ENCODE measurements around the gene ATP2B3. TPM values are rescaled to one million over a fixed set of nuclear protein-coding genes. Genes with fewer than 3 reads are reported as not detected.

The ATP2B3 gene
- polyA plus RNA-seq, 1 donor from 2014 or later = not detected

DNA sequence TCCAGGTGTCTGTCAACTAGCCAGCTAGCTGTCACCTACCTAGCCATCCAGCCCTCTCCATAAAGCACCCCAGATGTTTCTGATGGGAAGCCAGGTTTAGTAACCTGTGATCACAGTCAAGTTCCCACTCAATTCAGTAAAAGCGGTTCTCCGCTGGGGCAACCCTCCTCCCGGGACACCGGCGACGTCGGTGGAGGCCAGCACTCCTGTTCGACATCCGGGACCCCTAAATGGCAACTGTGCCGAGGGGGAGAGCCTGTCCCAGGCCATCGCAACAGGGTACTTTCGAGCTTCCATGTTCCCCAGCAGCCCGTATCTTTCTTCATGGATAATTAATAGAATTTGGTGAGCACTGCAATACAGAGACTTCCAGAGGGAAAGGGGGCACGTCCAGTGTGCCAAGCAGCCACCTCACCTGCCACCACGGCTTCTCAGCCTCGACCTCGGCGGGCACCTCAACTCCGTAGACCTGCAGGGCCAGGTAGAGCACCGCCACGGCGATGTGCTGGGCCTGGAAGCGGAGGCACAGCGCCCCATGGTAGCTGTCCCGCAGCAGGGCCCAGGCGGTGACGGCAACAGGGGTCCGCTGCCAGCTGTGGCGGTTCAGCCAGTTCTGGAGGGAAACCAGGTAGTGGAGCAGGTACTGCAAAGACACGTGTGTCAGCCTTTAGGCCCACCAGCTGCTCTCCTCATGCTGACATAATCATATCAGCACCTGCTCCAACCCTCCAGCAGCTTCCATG is 74.8 kb downstream of the ATP2B3 start:
- H3K27ac Mint-ChIP-seq = peak overlapping the region in 2 of 3 donors; percentile 18 to 81
- H3K4me3 Mint-ChIP-seq = peak overlapping the region in 2 of 4 donors; percentile 45 to 49
- peaks cover 4% of the 10 kb centered on the region for H3K36me3 Mint-ChIP-seq

DNA sequence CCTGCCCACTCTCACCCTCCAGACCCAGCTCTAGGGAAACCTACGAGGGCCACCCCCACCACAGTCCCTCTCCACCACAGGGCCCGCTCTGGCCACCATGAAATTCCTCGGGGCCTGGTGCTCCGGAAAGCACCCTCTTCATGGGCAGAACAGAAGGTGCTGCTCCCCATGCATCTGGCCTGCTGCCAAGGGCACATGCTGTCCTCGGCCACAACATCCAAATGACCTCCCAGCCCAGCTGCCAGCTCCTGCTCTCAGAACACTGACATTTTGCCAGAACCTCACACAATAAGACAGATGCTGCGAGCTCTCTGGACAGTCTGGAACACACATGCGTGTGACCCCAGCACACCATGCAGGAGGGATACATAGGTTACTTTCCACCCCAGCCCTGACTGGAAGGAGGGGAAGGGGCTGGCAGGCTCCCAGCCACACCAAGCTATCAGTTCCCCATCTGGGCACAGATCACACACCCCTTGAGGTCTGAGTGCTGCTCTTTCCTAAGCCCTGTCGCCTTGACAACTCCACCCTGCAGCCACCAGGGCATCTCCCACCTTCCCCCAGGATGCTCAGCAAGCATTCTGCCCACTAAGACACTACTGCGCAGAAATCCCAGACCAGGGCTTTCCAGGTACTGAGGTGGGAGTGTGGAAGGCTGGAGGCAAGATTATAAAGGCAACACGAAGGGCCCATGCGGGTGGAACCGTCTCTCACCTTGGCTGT is 75.7 kb downstream of the ATP2B3 start:
- peaks cover 10 to 32% (median 25%) of the 10 kb centered on the region in 3 donors for H3K4me1 Mint-ChIP-seq
- peaks cover 0 to 2% (median 0%) of the 10 kb centered on the region in 3 donors for H3K9me3 Mint-ChIP-seq
- peaks cover 4% of the 10 kb centered on the region for H3K36me3 Mint-ChIP-seq
- no peaks in the 10 kb centered on the region for H3K27me3 Mint-ChIP-seq
- H3K27ac Mint-ChIP-seq = peak overlapping the region in 1 of 3 donors; percentile 65
- H3K4me3 Mint-ChIP-seq = peak overlapping the region in 1 of 4 donors; percentile 18

More for the DNA sequence above, 74.8 kb downstream of the ATP2B3 start:
- H3K9me3 Mint-ChIP-seq = peaks cover 0 to 2% (median 0%) of the 10 kb centered on the region in 3 donors
- peaks cover 10 to 27% (median 24%) of the 10 kb centered on the region in 3 donors for H3K4me1 Mint-ChIP-seq
- no peaks in the 10 kb centered on the region for H3K27me3 Mint-ChIP-seq

DNA sequence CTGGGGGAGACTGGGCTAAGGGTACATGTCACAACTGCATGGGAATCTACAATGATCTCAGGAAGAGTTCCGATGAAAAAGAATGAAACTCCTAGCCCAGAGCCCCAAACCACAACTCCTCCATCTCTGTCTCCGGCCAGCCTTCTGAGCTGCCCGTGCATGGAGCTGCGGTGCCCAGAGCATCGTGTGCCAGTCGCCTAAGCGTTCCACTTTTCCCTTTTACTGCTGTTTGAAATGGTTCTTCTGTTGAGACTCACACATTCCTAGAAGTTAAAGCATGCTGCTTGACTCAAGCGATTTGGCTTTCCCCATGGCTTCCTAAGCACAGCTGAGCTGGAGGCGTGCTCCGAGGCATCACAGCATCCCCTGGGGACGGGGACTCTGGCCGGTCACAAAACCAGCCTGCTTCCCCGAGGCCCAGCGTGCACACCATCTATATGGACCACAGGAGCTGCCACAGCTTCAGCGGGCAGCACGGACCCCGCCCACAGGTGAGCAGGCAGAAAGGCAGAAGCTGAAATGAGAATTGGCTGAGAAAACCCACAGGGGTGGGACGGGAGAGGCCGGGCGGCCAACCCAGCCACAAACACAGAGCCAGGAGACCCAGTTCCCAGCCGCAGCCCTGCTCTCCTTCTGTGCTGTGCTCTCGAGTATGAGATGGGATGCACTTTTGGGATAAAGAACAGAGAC is 76.5 kb downstream of the ATP2B3 start:
- Mint-ChIP-seq H3K36me3 (peaks cover 4% of the 10 kb centered on the region), H3K27ac (no peak overlapping the region), H3K4me3 (no peak overlapping the region), H3K9me3 (peaks cover 0 to 2% (median 0%) of the 10 kb centered on the region in 3 donors), H3K4me1 (peaks cover 10 to 32% (median 25%) of the 10 kb centered on the region in 3 donors), H3K27me3 (no peaks in the 10 kb centered on the region)

DNA sequence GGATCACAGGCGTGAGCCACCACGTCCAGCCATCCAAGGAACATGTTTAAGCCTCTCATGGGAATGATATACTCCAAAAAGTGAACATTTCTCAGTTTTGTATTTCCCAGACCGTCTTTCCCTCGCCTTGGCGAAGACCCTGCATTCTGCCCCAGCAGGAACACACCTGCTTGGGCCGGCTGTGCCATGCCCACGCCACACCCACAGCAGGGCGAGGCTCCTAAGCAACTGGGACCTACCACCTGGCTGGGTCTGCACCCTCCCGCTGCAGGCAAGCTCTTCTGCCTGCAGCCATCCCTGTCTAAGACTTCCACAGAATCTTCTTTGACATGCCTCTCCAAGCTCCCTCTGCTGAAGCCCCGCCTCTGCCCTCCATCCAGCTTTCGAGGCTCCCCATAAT is 77.9 kb downstream of the ATP2B3 start:
- Mint-ChIP-seq H3K27ac (no peak overlapping the region), H3K4me1 (peaks cover 17 to 37% (median 32%) of the 10 kb centered on the region in 3 donors), H3K9me3 (peaks cover 0 to 2% (median 0%) of the 10 kb centered on the region in 3 donors), H3K36me3 (peaks cover 4% of the 10 kb centered on the region), H3K27me3 (no peaks in the 10 kb centered on the region), H3K4me3 (no peak overlapping the region)

DNA sequence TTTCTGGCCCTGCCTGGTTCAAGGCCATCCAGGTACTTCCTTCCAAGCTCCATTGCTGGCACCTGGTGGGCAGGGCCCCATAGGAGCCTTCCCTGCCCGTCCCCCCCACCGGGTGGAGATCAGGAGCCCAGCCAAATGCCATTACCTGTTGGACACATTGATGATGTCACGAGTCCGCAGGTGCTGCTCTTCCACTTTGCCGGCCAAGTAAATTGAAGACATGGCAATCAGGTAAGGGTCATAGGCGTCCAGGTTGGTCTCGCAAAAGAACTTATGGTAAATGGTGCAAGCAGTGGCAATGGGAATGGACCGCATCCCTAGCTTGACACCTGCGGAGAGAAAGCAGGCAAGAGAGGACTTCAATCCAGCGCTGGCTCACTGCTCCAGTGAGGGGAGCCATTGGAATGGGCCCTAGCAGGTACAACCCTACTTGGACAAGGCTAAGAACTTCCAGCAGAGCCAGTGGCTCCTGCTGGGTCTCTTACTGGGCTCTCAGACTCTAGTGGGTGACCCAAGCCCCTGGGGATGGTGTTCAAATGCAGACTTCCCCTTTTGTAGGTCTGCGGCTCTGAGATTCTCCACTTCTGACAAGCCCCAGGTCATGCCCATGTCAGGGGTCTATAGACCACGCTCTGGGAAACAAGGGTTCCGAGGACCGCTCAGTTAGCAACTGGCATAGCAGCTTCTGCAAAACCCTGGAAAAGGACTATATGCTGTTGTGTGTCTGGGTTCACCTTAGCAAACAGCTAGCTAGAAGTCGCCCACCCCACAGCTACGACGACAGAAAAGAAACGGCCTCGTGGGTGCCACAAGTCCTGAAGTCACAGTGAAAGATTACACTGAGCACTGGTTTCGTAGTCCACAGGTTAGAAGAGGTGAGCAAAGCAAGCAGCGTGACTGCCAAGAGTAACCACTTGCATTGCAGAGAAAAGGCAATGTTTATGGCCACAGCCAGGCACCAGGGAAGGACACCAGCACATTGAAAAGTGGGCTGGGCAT is 78.7 kb downstream of the ATP2B3 start:
- Mint-ChIP-seq H3K27me3 (no peaks in the 10 kb centered on the region), H3K27ac (peak overlapping the region in 2 of 3 donors; percentile 52 to 83), H3K9me3 (peaks cover 0 to 2% (median 0%) of the 10 kb centered on the region in 3 donors), H3K36me3 (peaks cover 4% of the 10 kb centered on the region), H3K4me1 (peaks cover 17 to 34% (median 32%) of the 10 kb centered on the region in 3 donors), H3K4me3 (peak overlapping the region; percentile 28 to 98 (median 92))

DNA sequence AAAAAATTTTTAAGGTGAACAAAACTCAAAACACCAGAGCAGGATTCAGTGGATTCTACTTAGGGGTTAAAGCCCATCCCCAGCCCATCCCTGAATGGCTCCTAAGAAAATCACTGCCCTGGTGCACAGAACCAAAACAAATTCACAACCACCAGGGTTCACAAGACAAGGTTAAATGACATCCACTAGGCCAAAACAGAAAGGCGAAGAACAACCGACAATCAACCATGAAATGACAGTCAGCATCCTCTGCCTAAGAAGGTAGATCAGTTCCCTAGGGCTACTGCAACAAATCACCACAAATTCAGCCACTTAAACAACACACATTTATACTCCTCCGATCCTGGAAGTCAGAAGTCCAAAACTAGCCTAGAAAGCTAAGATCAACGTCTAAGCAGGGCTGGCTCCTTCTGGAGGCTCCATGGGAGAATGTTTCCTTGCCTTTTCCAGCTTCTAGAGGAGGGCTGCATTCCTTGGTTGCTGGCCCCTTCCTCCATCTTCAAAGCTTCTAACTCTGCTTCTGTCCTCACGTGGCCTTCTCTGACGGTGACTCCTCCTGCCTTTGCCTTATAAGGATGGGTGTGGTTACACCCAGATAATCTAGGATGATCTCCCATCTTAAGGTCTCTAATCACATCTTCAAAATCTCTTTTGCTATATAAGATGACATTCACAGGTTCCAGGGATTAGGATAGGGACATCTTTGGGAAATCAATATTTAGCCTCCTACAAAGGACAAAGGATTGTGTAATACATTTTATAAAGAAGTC is 79.7 kb downstream of the ATP2B3 start:
- Mint-ChIP-seq H3K27me3 (no peaks in the 10 kb centered on the region), H3K4me3 (peak overlapping the region; percentile 91 to 98 (median 94)), H3K4me1 (peaks cover 17 to 30% (median 27%) of the 10 kb centered on the region in 3 donors), H3K9me3 (peaks cover 0 to 2% (median 0%) of the 10 kb centered on the region in 3 donors), H3K27ac (peak overlapping the region in 2 of 3 donors; percentile 52 to 83), H3K36me3 (peaks cover 4% of the 10 kb centered on the region)

DNA sequence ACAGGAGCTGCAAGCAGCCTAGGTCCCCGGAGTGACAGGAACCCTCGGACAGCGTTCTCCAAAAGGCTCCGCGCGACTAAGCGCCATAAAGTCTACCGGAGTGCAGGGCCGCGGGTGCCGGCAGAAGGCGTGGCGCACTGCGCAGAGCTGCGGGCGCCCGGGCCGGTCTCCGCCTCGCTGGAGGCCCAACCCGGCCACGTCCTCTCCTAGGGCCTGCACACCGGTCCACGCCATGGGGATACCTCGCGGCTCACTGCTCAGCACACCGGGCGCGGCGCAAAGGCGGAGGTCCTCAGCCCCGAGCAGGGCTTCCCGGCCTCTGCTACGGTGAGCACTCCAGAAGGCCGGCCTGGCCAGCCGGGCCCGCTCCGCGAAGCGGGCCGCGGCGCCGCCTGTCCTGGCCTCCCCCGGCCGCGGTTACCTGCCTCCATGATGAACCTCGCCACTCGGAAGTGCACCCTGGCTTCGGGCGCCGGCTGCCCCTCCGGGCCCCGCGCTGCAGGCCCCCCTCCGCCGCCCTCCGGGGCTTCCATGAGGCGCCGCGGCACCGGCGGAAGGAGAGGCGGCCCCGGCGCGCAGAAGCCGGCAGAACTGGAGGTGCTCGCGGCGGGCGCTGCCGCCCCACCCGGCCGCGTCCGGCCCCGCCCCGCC is 81.2 kb downstream of the ATP2B3 start, which contains the start of gene CCNQ:
Gene CCNQ (minus strand): TSS at position 599 of the 651 bp plus-strand sequence. CDS start 66 bp downstream, at position 533.
- Mint-ChIP-seq H3K36me3 (peaks cover 4% of the 10 kb centered on the region), H3K9me3 (peaks cover 0 to 2% (median 0%) of the 10 kb centered on the region in 3 donors), H3K4me3 (peak within 1 kb of the TSS; percentile 91 to 98 (median 94)), H3K4me1 (peaks cover 17 to 30% (median 27%) of the 10 kb centered on the region in 3 donors), H3K27me3 (peaks cover 2% of the 10 kb centered on the region), H3K27ac (peak within 1 kb of the TSS; percentile 59 to 86 (median 83))

DNA sequence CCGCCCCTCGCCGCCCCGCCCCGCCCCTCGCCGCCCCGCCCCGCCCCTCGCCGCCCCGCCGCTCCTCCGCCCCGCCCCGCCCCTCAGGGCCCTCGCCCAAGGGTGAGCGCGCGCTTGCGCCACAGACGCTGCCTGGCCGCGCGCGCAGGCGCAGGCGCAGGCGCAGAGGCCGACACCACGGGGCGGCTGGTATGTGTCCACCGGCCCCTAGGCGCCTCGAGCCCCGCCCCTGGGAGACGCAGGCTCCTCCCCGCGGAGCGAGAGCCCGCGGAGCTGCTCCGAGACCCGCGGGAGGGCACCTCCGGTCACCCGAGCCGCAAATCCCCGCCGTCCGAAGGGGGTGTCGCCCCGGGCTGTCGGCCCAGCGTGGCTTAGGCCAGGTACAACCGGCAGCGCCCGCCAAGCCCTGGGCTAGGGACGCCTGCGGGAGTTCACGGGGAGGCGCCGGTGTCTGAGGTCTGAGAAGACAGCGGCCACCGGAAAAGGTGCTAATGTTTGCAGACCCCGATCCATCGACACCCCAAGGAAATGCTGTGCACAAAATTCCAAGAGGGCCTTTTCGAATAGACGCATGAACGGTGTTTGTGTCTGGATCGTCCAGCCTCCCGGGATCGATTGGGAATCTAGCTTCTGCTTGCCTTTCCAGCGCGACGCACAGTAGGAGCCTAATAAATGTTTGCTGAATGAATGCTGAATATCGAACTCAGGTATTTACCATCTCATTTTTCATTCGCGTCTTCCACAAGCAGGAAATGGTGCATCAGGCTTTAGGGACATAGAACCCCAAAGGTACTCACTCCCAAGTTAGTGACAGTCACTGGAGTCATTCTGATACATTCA is 82.0 kb downstream of the ATP2B3 start:
- peaks cover 4% of the 10 kb centered on the region for H3K36me3 Mint-ChIP-seq
- H3K4me3 Mint-ChIP-seq = peak overlapping the region; percentile 76 to 97 (median 88)
- peaks cover 17 to 30% (median 28%) of the 10 kb centered on the region in 3 donors for H3K4me1 Mint-ChIP-seq
- H3K27ac Mint-ChIP-seq = peak overlapping the region in 2 of 3 donors; percentile 39 to 59
- H3K9me3 Mint-ChIP-seq = peaks cover 0 to 2% (median 0%) of the 10 kb centered on the region in 3 donors
- H3K27me3 Mint-ChIP-seq = peaks cover 2% of the 10 kb centered on the region

DNA sequence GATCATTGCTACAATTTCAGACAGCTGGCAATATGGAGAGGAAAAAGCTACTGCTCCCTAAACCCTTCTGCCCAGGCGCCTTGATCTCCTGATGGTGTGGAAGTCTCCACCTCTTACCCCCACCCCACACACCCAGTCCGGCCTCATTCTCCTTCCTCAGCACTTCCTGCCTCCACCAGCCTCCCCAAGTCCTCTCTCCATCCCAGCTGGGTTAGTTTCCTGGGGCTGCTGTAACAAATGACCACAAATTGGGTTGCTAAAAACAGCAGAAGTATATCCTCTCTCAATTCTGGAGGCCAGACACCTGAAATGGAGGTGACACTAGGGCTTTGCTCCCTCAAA is 82.6 kb downstream of the ATP2B3 start:
- H3K36me3 Mint-ChIP-seq = peaks cover 4% of the 10 kb centered on the region
- H3K4me3 Mint-ChIP-seq = peak overlapping the region; percentile 76 to 97 (median 88)
- H3K9me3 Mint-ChIP-seq = peaks cover 0 to 2% (median 0%) of the 10 kb centered on the region in 3 donors
- peak overlapping the region; percentile 39 to 83 (median 59) for H3K27ac Mint-ChIP-seq
- peaks cover 17 to 30% (median 28%) of the 10 kb centered on the region in 3 donors for H3K4me1 Mint-ChIP-seq
- H3K27me3 Mint-ChIP-seq = peaks cover 2% of the 10 kb centered on the region

DNA sequence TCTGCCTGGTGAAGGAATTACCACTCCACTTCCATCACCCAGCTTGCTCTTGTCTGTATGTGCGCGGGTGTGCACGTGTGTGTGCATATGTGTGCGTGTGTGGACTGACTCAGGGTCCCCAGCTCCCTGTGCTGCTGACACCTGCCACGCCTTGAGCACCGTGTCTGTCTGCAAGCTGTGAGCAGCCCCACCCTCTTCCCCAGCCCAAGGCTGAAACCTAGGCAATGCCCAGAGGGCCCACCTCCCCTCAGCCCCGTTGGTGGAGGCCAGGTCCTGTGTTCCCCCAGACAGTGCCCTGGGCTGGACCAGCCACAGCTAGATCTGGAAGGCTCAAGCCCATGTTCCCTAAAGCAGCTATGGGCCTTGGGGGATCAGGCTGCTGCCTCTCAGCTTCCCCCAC is 83.5 kb downstream of the ATP2B3 start:
- peaks cover 0 to 2% (median 0%) of the 10 kb centered on the region in 3 donors for H3K9me3 Mint-ChIP-seq
- H3K27ac Mint-ChIP-seq = peak overlapping the region in 1 of 3 donors; percentile 18
- peaks cover 4% of the 10 kb centered on the region for H3K36me3 Mint-ChIP-seq
- peaks cover 2% of the 10 kb centered on the region for H3K27me3 Mint-ChIP-seq
- H3K4me1 Mint-ChIP-seq = peaks cover 10 to 26% (median 26%) of the 10 kb centered on the region in 3 donors
- H3K4me3 Mint-ChIP-seq = peak overlapping the region in 2 of 4 donors; percentile 19 to 21

DNA sequence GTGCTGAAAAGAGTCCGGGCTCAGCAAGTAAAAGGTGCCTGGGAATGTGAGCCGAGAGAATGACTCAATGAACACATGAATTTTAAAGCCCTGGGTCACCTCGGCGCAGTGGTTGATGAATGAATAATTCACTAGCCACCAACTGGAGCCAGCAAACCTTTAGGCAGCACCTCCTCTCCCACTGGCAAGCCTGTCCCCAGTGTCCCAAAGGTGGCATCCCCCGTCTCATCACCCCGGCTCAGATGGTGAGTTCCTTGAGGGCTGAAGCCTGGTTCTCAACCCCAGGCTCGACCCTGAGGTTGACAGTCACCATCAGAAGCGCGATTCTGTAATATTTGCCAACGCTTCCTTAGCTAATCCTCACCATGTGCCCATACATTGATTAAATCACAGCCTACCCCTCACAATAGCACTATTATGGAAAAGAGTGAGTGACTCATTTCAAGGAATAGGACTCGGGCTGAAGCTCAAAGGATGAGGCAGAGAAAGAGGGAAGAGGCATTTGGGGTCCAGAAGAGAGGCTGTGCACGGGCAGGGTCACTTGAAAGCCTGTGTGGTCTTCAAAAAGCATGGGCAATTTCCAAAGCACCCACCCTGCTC is 84.2 kb downstream of the ATP2B3 start:
- H3K36me3 Mint-ChIP-seq = no peaks in the 10 kb centered on the region
- peaks cover 4% of the 10 kb centered on the region for H3K27me3 Mint-ChIP-seq
- H3K9me3 Mint-ChIP-seq = peaks cover 0 to 2% (median 0%) of the 10 kb centered on the region in 3 donors
- H3K27ac Mint-ChIP-seq = peak overlapping the region in 1 of 3 donors; percentile 23
- H3K4me3 Mint-ChIP-seq = peak overlapping the region in 3 of 4 donors; percentile 38 to 52 (median 41)
- peaks cover 9 to 19% (median 19%) of the 10 kb centered on the region in 3 donors for H3K4me1 Mint-ChIP-seq
